GM12892 (cell line): Measurements from ENCODE around the gene PARS2.

Experiments
- POLR2A ChIP-seq: IDR thresholded peaks from 2 replicates; pipeline ENCODE4 v1.6.1; 2011; ENCODE audit warnings: low read depth, low read length, control low read depth
- POLR2AphosphoS5 ChIP-seq: IDR thresholded peaks from 2 replicates; pipeline ENCODE4 v1.6.1; 2011; ENCODE audit warnings: low read depth, low read length, control low read depth
- TAF1 ChIP-seq: IDR thresholded peaks from 2 replicates; pipeline ENCODE4 v1.6.1; 2011; ENCODE audit warnings: low read depth, mild to moderate bottlenecking, control low read depth, low read length, borderline replicate concordance

GRCh38 chr1:54744696-54745095, 19.6 kb downstream of the PARS2 start:
- TF ChIP-seq POLR2AphosphoS5 (no peak), POLR2A (no peak), TAF1 (no peak)
